Measurements from ENCODE around the gene KCNE2. TPM values are rescaled to one million over a fixed set of nuclear protein-coding genes. Genes with fewer than 3 reads are reported as not detected.

KCNE2 gene
- total and polyA plus RNA-seq, 4 donors = 0.57 TPM; not detected in 3

DNA sequence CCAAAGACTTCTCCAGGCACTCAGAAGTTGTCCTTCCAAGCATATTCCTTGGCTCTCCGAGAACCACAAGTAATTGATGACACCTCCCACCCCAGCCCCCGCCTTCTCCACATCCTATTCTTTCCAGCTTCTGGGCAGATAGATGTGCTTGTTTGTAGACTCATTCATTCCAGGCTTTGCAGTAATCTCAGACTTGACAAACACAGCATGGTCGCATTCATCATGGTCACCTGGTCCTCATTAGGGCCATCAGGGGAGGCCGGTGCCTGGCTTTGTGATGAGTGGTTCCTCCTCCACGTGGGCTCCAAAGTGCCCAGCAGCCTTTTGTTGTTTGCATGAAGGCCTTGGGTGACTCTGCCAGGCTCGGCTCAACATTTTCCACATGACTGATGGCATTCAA lies 28.5 kb upstream of the KCNE2 start (continued):
- TF ChIP-seq, protein P1, sequence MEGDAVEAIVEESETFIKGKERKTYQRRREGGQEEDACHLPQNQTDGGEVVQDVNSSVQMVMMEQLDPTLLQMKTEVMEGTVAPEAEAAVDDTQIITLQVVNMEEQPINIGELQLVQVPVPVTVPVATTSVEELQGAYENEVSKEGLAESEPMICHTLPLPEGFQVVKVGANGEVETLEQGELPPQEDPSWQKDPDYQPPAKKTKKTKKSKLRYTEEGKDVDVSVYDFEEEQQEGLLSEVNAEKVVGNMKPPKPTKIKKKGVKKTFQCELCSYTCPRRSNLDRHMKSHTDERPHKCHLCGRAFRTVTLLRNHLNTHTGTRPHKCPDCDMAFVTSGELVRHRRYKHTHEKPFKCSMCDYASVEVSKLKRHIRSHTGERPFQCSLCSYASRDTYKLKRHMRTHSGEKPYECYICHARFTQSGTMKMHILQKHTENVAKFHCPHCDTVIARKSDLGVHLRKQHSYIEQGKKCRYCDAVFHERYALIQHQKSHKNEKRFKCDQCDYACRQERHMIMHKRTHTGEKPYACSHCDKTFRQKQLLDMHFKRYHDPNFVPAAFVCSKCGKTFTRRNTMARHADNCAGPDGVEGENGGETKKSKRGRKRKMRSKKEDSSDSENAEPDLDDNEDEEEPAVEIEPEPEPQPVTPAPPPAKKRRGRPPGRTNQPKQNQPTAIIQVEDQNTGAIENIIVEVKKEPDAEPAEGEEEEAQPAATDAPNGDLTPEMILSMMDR (IDR thresholded peaks at IDR 0.05; ENCODE audit: low read depth, low read length, missing input control) = no peak
- TF ChIP-seq JUND (IDR thresholded peaks at IDR 0.05) = no peak
- TF ChIP-seq, protein P2, sequence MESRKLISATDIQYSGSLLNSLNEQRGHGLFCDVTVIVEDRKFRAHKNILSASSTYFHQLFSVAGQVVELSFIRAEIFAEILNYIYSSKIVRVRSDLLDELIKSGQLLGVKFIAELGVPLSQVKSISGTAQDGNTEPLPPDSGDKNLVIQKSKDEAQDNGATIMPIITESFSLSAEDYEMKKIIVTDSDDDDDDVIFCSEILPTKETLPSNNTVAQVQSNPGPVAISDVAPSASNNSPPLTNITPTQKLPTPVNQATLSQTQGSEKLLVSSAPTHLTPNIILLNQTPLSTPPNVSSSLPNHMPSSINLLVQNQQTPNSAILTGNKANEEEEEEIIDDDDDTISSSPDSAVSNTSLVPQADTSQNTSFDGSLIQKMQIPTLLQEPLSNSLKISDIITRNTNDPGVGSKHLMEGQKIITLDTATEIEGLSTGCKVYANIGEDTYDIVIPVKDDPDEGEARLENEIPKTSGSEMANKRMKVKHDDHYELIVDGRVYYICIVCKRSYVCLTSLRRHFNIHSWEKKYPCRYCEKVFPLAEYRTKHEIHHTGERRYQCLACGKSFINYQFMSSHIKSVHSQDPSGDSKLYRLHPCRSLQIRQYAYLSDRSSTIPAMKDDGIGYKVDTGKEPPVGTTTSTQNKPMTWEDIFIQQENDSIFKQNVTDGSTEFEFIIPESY (IDR thresholded peaks at IDR 0.05) = no peak

DNA sequence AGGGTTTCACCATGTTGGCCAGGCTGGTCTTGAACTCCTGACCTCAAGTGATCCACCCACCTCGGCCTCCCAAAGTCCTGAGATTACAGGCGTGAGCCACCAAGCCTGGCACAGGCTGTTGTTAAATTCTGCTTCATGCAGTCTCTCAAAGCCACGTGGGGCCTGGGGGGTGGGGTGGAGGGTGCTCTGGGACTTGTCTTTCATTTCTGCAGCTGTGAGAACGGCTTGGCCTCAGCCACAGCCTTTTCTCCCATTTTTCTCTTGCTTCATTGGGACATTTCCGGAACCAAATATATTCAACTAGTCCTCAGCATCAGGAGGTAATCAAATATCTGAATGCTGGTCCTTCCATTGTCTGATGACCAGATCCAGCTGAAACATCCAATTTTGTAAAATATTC lies 27.6 kb upstream of the KCNE2 start:
- H3K9me3 ChIP-seq (ENCODE audit: control insufficient read depth in 4 of 4, low read length in 3 of 4) = no peaks in the 10 kb centered on the region
- no peak for DNase-seq (ENCODE audit: low spot score)
- H3K36me3 ChIP-seq (ENCODE audit: control insufficient read depth in 4 of 4, insufficient read depth in 3 of 4, low read depth in 1 of 4, low read length in 3 of 4) = no peaks in the 10 kb centered on the region
- no peak overlapping the region for H3K4me3 ChIP-seq (ENCODE audit: low read depth in 1 of 3, low read length in 3 of 3)
- no peak overlapping the region for H3K9ac ChIP-seq (ENCODE audit: low read depth in 1 of 2, low read length in 2 of 2)
- WGBS = 80% methylated on average over 5 of the region's 5 CpGs
- H3K27me3 ChIP-seq (ENCODE audit: control insufficient read depth in 4 of 4, insufficient read depth in 4 of 4, low read length in 3 of 4) = no peaks in the 10 kb centered on the region
- H3K27ac ChIP-seq (ENCODE audit: low read depth in 1 of 2, low read length in 2 of 2) = no peak overlapping the region
- H3K4me1 ChIP-seq (ENCODE audit: control insufficient read depth in 4 of 4, insufficient read depth in 4 of 4, low read length in 3 of 4) = no peaks in the 10 kb centered on the region
- TF ChIP-seq FOXA1 (IDR thresholded peaks at IDR 0.05) = no peak
- no peak for TF ChIP-seq RAD21 (IDR thresholded peaks at IDR 0.05)
- no peak for TF ChIP-seq NR2F2 (IDR thresholded peaks at IDR 0.05)
- TF ChIP-seq, protein P1 (IDR thresholded peaks at IDR 0.05; ENCODE audit: low read depth, low read length, missing input control) = no peak
- TF ChIP-seq GABPA (IDR thresholded peaks at IDR 0.05 in 1 of 2, conservative IDR thresholded peaks at IDR 0.05 in 1 of 2) = no peak
- TF ChIP-seq FOXA2 (IDR thresholded peaks at IDR 0.05) = no peak

DNA sequence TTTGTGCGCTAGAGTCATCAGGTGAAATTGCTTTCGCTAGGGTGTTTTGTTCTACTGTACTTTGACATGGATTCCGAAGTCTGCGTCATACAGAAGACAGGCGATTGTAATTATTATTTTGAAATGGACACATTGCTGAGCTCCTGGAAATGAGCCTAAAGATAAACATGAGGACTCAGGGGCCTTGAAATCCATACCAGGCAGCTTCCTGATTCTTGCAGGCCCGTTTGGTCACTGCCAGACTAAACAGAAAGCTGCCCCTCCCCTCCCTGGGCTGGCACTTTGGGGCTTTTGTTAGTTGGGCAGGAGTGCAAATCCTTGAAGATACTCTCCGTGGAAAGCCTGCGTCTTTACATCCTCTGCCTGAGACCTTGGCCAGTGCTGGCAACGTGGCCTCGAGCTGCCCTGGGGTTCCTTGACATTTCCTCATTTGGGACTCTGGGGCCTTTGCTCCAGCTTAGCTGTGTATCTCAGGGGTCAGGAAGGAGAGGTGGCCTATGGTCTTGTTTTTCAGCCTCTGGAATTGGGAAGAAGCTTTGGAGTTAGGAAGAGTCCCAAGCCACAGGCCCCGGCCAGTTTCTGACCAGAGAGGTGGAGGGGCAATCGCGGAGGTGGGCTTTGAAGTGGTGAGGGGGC lies 26.9 kb upstream of the KCNE2 start:
- Histone ChIP-seq H3K27me3 (ENCODE audit: control insufficient read depth in 4 of 4, insufficient read depth in 4 of 4, low read length in 3 of 4) (no peaks in the 10 kb centered on the region), H3K4me3 (ENCODE audit: low read depth in 1 of 3, low read length in 3 of 3) (no peak overlapping the region), H3K4me1 (ENCODE audit: control insufficient read depth in 4 of 4, insufficient read depth in 4 of 4, low read length in 3 of 4) (no peaks in the 10 kb centered on the region), H3K9me3 (ENCODE audit: control insufficient read depth in 4 of 4, low read length in 3 of 4) (no peaks in the 10 kb centered on the region), H3K9ac (ENCODE audit: low read depth in 1 of 2, low read length in 2 of 2) (no peak overlapping the region), H3K27ac (ENCODE audit: low read depth in 1 of 2, low read length in 2 of 2) (no peak overlapping the region), H3K36me3 (ENCODE audit: control insufficient read depth in 4 of 4, insufficient read depth in 3 of 4, low read depth in 1 of 4, low read length in 3 of 4) (no peaks in the 10 kb centered on the region)
- WGBS = 82% methylated on average over 13 of the region's 13 CpGs
- no peak for DNase-seq (ENCODE audit: low spot score)
- peak; percentile 49 to 67 for TF ChIP-seq RXRA (IDR thresholded peaks at IDR 0.05)
- TF ChIP-seq, protein P1 (IDR thresholded peaks at IDR 0.05; ENCODE audit: low read depth, low read length, missing input control) = no peak
- no peak for TF ChIP-seq HNF4G (IDR thresholded peaks at IDR 0.05)
- TF ChIP-seq, protein P2 (IDR thresholded peaks at IDR 0.05) = no peak
- TF ChIP-seq HNF4A (conservative IDR thresholded peaks at IDR 0.05) = no peak
- TF ChIP-seq, protein P3, sequence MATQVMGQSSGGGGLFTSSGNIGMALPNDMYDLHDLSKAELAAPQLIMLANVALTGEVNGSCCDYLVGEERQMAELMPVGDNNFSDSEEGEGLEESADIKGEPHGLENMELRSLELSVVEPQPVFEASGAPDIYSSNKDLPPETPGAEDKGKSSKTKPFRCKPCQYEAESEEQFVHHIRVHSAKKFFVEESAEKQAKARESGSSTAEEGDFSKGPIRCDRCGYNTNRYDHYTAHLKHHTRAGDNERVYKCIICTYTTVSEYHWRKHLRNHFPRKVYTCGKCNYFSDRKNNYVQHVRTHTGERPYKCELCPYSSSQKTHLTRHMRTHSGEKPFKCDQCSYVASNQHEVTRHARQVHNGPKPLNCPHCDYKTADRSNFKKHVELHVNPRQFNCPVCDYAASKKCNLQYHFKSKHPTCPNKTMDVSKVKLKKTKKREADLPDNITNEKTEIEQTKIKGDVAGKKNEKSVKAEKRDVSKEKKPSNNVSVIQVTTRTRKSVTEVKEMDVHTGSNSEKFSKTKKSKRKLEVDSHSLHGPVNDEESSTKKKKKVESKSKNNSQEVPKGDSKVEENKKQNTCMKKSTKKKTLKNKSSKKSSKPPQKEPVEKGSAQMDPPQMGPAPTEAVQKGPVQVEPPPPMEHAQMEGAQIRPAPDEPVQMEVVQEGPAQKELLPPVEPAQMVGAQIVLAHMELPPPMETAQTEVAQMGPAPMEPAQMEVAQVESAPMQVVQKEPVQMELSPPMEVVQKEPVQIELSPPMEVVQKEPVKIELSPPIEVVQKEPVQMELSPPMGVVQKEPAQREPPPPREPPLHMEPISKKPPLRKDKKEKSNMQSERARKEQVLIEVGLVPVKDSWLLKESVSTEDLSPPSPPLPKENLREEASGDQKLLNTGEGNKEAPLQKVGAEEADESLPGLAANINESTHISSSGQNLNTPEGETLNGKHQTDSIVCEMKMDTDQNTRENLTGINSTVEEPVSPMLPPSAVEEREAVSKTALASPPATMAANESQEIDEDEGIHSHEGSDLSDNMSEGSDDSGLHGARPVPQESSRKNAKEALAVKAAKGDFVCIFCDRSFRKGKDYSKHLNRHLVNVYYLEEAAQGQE (IDR thresholded peaks at IDR 0.05) = no peak
- TF ChIP-seq GABPA (IDR thresholded peaks at IDR 0.05 in 1 of 2, conservative IDR thresholded peaks at IDR 0.05 in 1 of 2) = no peak
- TF ChIP-seq RAD21 (IDR thresholded peaks at IDR 0.05) = no peak
- no peak for TF ChIP-seq TAF1 (conservative IDR thresholded peaks at IDR 0.05)
- TF ChIP-seq, protein P4, sequence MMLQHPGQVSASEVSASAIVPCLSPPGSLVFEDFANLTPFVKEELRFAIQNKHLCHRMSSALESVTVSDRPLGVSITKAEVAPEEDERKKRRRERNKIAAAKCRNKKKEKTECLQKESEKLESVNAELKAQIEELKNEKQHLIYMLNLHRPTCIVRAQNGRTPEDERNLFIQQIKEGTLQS (IDR thresholded peaks at IDR 0.05) = no peak
